KOPT-K1 (cell line): ENCODE data around the gene TRABD2A.

Experiments
- H3K27ac ChIP-seq: fragments of 200-600 bp; sonication (generic); 2 replicates; pipeline ENCODE4 v1.5.1; 2016; ENCODE audit warnings: antibody characterized with exemption, mild to moderate bottlenecking, low read depth, low read length; ENCODE audit not compliant: poor library complexity, severe bottlenecking
- H3K36me3 ChIP-seq: fragments of 200-600 bp; sonication (generic); 2 replicates; pipeline ENCODE4 v1.5.1; 2017; ENCODE audit warnings: antibody characterized with exemption, mild to moderate bottlenecking, low read length, moderate library complexity; ENCODE audit not compliant: insufficient read depth
- H3K9me3 ChIP-seq: fragments of 200-600 bp; sonication (generic); 2 replicates; pipeline ENCODE4 v1.5.1; 2017; ENCODE audit warnings: antibody characterized with exemption, low read length, mild to moderate bottlenecking; ENCODE audit not compliant: insufficient read depth, poor library complexity, severe bottlenecking

Gene TRABD2A

DNA sequence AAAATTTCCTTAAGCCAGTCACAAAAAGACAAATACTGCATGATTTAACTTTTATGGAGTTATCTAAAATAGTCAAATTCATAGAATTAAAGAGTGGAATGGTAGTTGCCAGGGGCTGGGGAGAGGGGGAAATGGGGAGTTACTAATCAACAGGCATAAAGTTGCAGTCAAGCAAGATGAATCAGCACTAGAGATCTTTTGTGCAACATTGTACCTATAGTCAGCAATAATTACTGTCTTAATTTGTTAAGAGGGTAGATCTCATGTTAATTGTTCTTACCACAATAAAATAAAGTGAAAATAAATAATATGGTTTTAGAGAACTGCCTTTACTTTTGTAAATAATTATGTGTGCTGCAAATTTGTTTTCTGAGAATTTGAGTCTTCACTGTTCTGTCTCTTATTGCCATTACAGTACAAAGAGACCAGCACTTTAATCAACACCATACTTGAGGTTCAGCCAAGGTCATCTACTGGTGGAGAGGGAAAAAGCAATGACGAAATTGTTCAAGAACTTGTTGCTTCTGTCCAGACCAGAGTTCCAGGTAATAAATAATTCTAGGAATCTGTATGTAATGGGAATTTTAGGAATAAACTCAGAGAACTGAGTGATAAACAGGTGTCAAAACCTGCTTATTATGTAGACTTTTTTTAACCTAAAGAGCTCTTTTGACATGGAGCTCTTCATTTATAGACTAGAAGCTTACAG, 75.5 kb downstream of the TRABD2A start:
- no peak overlapping the region for H3K27ac ChIP-seq
- H3K9me3 ChIP-seq, result peaks cover 6% of the 10 kb centered on the region
- no peaks in the 10 kb centered on the region for H3K36me3 ChIP-seq

DNA sequence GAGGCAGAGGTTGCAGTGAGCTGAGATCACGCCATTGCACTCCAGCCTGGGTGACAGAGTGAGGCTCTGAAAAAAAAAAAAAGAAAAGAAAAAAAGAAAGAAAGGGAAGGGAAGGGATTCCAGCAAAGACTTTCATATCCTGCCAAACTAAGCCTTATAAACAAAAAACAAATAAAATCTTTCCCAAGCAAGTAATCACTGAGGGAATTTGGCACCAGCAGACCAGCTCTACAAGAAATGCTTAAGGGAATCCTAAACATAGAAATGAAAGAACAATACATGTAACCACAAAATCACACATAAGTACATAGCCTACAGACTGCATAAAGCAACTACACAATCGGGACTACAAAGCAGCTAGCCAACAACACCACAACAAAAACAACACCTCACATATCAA, 79.1 kb downstream of the TRABD2A start:
- H3K9me3 ChIP-seq, result peaks cover 6% of the 10 kb centered on the region
- no peaks in the 10 kb centered on the region for H3K36me3 ChIP-seq
- H3K27ac ChIP-seq, result no peak overlapping the region

GRCh38 chr2:84800194-84800805, 80.6 kb downstream of the TRABD2A start:
- Histone ChIP-seq H3K27ac (no peak overlapping the region), H3K36me3 (no peaks in the 10 kb centered on the region), H3K9me3 (peaks cover 6% of the 10 kb centered on the region)

DNA sequence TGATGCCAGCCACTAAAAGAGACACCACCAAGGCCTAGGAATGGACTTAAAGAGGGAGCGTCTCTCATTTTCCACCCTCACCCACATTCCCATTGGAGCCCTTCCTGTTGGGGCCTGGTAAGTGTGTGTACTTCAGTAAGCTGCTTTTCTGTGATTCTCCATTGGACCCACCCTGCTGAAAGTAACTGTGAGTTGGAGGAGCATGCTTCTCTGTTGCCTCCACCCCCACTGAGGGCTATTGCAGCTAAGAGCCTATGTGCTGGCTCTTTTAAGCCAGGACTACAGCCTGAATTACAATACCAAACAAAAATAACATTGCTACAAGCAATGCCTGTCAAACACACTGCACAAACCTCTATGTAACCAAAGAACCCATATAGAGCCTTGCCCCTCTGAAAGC, 81.1 kb downstream of the TRABD2A start:
- peaks cover 6% of the 10 kb centered on the region for H3K9me3 ChIP-seq
- no peaks in the 10 kb centered on the region for H3K36me3 ChIP-seq
- no peak overlapping the region for H3K27ac ChIP-seq

DNA sequence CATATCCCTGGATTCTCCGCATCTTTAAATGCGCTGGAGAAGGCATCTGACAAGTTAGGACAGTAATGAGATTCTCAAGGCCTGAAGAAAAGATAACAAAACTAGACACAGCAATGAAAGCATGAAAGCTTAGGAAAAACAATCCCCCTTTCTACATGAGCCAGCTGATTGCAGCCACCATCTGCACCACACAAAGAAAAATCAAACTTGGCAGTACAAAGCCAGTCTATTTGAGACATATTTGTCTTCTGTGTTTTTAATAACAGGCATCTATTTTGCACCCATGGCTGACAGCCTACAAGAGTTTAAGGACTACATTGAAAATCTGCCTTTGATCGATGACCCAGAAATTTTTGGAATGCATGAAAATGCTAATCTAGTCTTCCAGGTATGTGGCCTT, 83.6 kb downstream of the TRABD2A start:
- Histone ChIP-seq H3K36me3 (no peaks in the 10 kb centered on the region), H3K27ac (no peak overlapping the region), H3K9me3 (peaks cover 6% of the 10 kb centered on the region)

- peaks cover 1% of the 10 kb centered on the region for H3K9me3 ChIP-seq
- no peaks in the 10 kb centered on the region for H3K36me3 ChIP-seq
- H3K27ac ChIP-seq, result no peak overlapping the region
Measured at GRCh38 chr2:84796798-84797197, 84.1 kb downstream of the TRABD2A start.

GRCh38 chr2:84793641-84794040, 87.2 kb downstream of the TRABD2A start:
- H3K27ac ChIP-seq, result no peak overlapping the region
- H3K9me3 ChIP-seq, result no peaks in the 10 kb centered on the region
- no peaks in the 10 kb centered on the region for H3K36me3 ChIP-seq

GRCh38 chr2:84792856-84793522, 87.9 kb downstream of the TRABD2A start:
- Histone ChIP-seq H3K9me3 (no peaks in the 10 kb centered on the region), H3K36me3 (no peaks in the 10 kb centered on the region), H3K27ac (no peak overlapping the region)

DNA sequence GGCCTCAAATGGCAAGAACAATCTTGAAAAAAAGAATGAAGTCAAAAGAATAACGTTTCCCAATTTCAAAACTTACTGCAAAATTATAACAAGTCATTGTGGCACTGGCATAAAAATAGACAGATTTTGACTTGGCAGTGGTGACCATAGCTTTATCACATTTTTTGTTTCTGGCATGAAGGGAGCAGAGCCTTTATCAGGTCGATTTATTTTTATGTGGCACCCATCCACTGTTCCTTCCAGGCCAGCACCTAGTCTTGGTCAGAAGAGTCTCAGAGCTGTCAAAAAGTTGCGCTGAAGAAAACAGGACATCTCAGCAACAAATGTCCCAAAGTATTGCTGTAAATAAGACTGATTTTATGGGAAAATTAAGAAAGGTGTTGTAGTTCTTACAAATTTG, 92.4 kb downstream of the TRABD2A start:
- no peaks in the 10 kb centered on the region for H3K36me3 ChIP-seq

DNA sequence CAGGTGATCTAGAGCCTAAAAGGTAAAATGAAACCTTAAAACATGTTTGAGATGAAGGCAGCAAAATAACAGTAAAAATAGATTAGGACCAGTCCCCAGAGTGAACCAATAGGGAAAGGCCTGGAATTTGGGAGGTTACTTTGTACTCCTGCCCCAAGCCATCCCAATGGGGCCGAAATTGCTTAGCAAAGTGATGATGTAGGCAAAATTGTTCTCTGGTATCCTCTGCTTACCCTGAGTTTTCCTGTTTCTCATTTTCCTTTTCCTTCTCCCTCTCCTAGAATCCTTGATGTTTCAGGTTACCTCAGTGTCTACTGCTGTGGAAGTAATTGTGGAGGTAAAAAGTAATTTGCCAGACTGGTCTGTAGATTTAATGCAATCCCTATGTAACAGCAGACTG, 92.9 kb downstream of the TRABD2A start:
- no peaks in the 10 kb centered on the region for H3K9me3 ChIP-seq
- H3K27ac ChIP-seq, result no peak overlapping the region
- no peaks in the 10 kb centered on the region for H3K36me3 ChIP-seq

More for the DNA sequence above, 92.4 kb downstream of the TRABD2A start:
- Histone ChIP-seq H3K9me3 (no peaks in the 10 kb centered on the region), H3K27ac (no peak overlapping the region)

- H3K27ac ChIP-seq, result no peak overlapping the region
- H3K36me3 ChIP-seq, result no peaks in the 10 kb centered on the region
- no peaks in the 10 kb centered on the region for H3K9me3 ChIP-seq
Measured at GRCh38 chr2:84786601-84787000, 94.3 kb downstream of the TRABD2A start.

GRCh38 chr2:84785950-84786349, 94.9 kb downstream of the TRABD2A start:
- Histone ChIP-seq H3K36me3 (no peaks in the 10 kb centered on the region), H3K9me3 (no peaks in the 10 kb centered on the region), H3K27ac (no peak overlapping the region)

GRCh38 chr2:84782717-84783442, 98.0 kb downstream of the TRABD2A start:
- Histone ChIP-seq H3K9me3 (no peaks in the 10 kb centered on the region), H3K27ac (peak overlapping the region; percentile 13)

GRCh38 chr2:84781942-84782716, 98.8 kb downstream of the TRABD2A start:
- H3K27ac ChIP-seq, result peak overlapping the region; percentile 13
- no peaks in the 10 kb centered on the region for H3K36me3 ChIP-seq
- H3K9me3 ChIP-seq, result no peaks in the 10 kb centered on the region

More at GRCh38 chr2:84782717-84783442, 98.0 kb downstream of the TRABD2A start:
- H3K36me3 ChIP-seq, result no peaks in the 10 kb centered on the region
